HFFc6 (cell line): Measurements from ENCODE around the gene PRKCE. TPM values are rescaled to one million over a fixed set of nuclear protein-coding genes. Genes with fewer than 3 reads are reported as not detected.

Experiments
- DNase-seq: peaks from one replicate; pipeline ENCODE4 v3.0.0-alpha.2; 2018
- H3K27ac Mint-ChIP-seq: 2 replicates; pipeline ENCODE4 v1.8.0; 2020; ENCODE audit warnings: mild to moderate bottlenecking, mixed read lengths
- H3K27me3 Mint-ChIP-seq: 2 replicates; pipeline ENCODE4 v1.8.0; 2021; ENCODE audit warnings: mild to moderate bottlenecking, moderate library complexity, mixed read lengths; ENCODE audit not compliant: insufficient read depth
- H3K36me3 Mint-ChIP-seq: 2 replicates; pipeline ENCODE4 v1.8.0; 2021; ENCODE audit warnings: low read depth, mixed read lengths
- H3K4me1 Mint-ChIP-seq: 2 replicates; pipeline ENCODE4 v1.8.0; 2020; ENCODE audit warnings: low read depth, mixed read lengths
- H3K4me3 Mint-ChIP-seq: 2 replicates; pipeline ENCODE4 v1.8.0; 2020; ENCODE audit warnings: mild to moderate bottlenecking, moderate library complexity, mixed read lengths
- H3K9me3 Mint-ChIP-seq: 2 replicates; pipeline ENCODE4 v1.8.0; 2020; ENCODE audit warnings: mild to moderate bottlenecking, mixed read lengths
- total RNA-seq, 6 experiments: library from RNA; stranded (reverse); fragmentation: NEBNext Ultra II Directional; extraction: Animal tissue kit (Norgen Biotek cat#: 25700); gene quantifications; 2 replicates in 1 of 6; 3 replicates in 5 of 6; pipeline ENCODE4 v1.2.3, GENCODE V29; 2021
- TF ChIP-seq, protein P1 (sequence below): fragments of 200-600 bp; sonication (generic); IDR thresholded peaks from 2 replicates; pipeline ENCODE4 v1.5.0; 2021; ENCODE audit warnings: antibody characterized with exemption, mild to moderate bottlenecking

PRKCE gene
- total RNA-seq, 6 experiments from 2014 or later: 10.8 to 13.7 (median 12.0) TPM

DNA sequence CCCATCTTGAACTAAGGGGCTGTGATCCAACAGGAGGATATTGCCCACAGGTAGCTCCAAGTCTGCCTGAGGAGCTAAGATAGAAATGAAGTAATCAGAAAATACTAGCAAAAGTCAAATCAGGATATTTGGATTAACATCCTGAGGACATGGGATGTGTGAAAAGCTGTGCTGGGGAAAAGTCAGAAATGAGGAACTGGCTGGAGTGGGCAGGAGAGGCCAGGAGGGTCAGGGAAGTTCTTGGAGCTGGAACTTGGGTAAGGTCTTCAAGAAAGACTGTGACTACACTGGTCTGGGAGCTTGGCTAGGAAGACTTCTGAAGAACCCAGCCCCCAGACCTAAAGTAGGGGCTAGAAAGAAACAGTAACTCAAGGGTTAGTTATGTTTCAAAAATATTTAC, 250.9 kb downstream of the PRKCE start:
- no peaks in the 10 kb centered on the region for H3K9me3 Mint-ChIP-seq
- DNase-seq: no peak
- H3K36me3 Mint-ChIP-seq: peaks cover 5% of the 10 kb centered on the region; the same call in 1 of the 2 replicates
- TF ChIP-seq, protein P1, sequence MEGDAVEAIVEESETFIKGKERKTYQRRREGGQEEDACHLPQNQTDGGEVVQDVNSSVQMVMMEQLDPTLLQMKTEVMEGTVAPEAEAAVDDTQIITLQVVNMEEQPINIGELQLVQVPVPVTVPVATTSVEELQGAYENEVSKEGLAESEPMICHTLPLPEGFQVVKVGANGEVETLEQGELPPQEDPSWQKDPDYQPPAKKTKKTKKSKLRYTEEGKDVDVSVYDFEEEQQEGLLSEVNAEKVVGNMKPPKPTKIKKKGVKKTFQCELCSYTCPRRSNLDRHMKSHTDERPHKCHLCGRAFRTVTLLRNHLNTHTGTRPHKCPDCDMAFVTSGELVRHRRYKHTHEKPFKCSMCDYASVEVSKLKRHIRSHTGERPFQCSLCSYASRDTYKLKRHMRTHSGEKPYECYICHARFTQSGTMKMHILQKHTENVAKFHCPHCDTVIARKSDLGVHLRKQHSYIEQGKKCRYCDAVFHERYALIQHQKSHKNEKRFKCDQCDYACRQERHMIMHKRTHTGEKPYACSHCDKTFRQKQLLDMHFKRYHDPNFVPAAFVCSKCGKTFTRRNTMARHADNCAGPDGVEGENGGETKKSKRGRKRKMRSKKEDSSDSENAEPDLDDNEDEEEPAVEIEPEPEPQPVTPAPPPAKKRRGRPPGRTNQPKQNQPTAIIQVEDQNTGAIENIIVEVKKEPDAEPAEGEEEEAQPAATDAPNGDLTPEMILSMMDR: no peak
- peaks cover 2% of the 10 kb centered on the region; the same call in 1 of the 2 replicates for H3K27me3 Mint-ChIP-seq
- H3K4me1 Mint-ChIP-seq: no peaks in the 10 kb centered on the region
- no peak overlapping the region for H3K4me3 Mint-ChIP-seq
- H3K27ac Mint-ChIP-seq: no peak overlapping the region

DNA sequence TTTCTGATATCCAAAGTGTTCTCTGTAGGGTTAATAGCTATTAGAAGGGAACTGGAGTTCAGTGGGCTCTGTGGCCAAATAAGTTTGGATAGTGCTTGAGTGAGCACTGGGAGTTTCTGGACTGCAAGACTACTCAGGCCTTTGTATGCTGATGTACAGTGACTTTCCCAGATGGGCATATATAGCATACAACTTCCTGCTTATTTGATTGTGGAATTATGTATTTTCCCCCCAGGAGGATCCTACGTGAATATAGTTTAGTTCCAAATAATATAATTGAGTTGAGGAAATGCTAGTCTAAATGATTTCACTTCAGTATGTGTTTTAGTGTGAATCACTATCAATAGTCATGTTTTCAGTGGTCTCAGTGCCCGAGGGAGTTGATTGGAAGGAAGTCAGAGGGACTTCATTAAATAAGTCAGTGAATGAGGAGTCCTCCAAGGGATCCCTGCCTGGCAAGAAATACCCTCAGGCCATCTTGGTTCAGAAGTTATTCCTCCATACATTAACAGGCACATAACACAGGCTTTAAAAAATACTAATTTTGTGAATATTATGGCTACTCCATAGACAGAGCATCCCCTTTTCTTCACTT, 251.4 kb downstream of the PRKCE start:
- Mint-ChIP-seq H3K27me3 (peaks cover 2% of the 10 kb centered on the region; the same call in 1 of the 2 replicates), H3K27ac (no peak overlapping the region), H3K9me3 (no peaks in the 10 kb centered on the region), H3K36me3 (peaks cover 5% of the 10 kb centered on the region; the same call in 1 of the 2 replicates), H3K4me3 (no peak overlapping the region), H3K4me1 (no peaks in the 10 kb centered on the region)
- no peak for DNase-seq
- TF ChIP-seq, protein P1: no peak

DNA sequence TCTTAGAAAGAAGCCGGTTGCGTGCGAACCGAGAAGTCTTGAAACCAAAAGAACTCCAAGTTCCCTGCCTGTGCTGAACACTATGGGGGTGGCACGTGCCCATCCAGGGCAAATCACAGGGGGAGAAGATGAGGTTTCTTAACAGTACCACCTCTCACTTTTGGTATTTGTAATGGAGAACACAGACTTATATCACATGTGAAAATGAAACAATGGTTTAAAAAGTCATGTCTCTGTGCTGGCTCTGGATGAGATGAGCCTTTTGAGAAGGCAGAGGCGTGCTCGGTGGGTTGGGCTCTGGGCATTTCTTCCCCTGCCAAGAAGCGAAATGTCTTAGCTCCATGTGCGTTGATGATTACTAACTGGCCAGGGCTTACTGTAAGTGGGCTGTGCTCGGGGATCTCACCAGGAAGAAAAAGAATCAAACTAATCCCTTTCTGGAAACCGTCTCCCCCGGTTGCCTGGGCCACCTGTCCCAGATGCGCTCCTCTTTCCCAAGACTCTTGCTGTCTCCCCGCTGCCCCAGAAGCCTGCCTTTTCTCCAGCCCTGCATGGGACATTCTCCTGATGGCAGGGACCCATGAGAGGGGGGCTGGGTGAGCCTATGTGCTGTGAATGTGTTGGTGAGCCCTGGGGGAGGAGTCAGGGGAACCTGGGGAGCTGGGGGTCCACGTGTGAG, 252.9 kb downstream of the PRKCE start:
- TF ChIP-seq, protein P1: no peak
- no peak overlapping the region for H3K4me3 Mint-ChIP-seq
- H3K27ac Mint-ChIP-seq: no peak overlapping the region; the same call in 1 of the 2 replicates
- H3K36me3 Mint-ChIP-seq: peaks cover 5% of the 10 kb centered on the region; the same call in 1 of the 2 replicates
- H3K27me3 Mint-ChIP-seq: peaks cover 2% of the 10 kb centered on the region; the same call in 1 of the 2 replicates
- no peaks in the 10 kb centered on the region for H3K9me3 Mint-ChIP-seq
- no peak for DNase-seq
- peaks cover 13% of the 10 kb centered on the region for H3K4me1 Mint-ChIP-seq

DNA sequence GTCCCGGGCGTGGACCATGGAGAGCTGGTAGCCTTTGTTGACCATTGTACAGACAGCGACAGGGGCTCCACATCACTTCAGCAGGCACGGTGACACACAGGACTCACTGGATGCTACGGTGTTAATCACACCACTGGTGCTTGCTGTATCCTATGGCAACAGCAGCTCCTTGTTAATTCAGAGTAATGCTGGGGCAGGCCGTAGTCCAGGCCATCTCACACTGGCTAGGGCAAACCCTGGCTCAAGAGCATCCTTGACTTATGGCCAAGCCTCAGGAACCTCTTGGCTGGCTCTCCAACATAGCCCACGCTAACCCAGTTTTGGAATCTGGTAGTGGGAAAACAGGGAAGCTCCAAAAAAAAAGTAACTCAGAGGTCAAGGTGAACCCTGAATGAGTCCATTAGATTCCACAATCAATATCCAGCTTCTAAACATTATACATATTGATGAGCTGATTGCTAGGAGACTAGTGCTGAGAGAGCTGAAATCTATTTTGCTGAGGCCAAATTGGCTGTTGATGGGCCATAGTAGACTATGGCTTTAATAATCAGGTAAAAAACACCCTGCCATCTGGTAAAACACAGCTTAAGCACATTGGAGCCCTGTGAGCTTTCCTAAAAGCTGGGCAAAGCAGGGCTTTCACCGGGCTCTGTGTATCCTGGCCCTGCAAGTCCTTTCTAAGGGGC, 253.6 kb downstream of the PRKCE start:
- no peak for DNase-seq
- Mint-ChIP-seq H3K4me3 (no peak overlapping the region), H3K27me3 (peaks cover 2% of the 10 kb centered on the region; the same call in 1 of the 2 replicates), H3K4me1 (peaks cover 18% of the 10 kb centered on the region), H3K9me3 (no peaks in the 10 kb centered on the region), H3K27ac (no peak overlapping the region), H3K36me3 (peaks cover 5% of the 10 kb centered on the region; the same call in 1 of the 2 replicates)
- TF ChIP-seq, protein P1: no peak

DNA sequence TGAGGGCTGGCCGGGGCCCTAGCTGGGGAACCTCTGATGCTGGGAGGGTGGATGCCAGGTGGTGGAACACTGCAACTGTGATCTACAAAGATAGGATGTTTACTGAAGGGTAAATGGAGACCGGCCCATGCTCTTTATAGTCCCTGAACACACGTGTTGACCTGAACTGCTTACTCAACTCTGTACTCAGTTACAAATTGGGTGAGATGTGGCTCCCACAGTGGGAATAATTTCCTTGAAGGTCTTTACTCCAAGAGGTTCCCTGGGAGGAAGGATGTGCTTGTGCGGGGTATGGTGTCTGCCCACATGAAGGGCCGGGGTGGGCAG, 254.1 kb downstream of the PRKCE start:
- DNase-seq: no peak
- Mint-ChIP-seq H3K27me3 (peaks cover 2% of the 10 kb centered on the region; the same call in 1 of the 2 replicates), H3K4me3 (no peak overlapping the region), H3K36me3 (0 out of 2 replicates have a peak, but pooled peaks cover under 1% of the 10 kb centered on the region), H3K9me3 (no peaks in the 10 kb centered on the region), H3K4me1 (peaks cover 18% of the 10 kb centered on the region), H3K27ac (no peak overlapping the region)
- TF ChIP-seq, protein P1: no peak
